Muscle of arm (tissue), 12 donors: ENCODE data around the gene TAS2R16. TPM values are rescaled to one million over a fixed set of nuclear protein-coding genes. Genes with fewer than 3 reads are reported as not detected.
"Not testable (repeated sequence)": the region's sequence is repeated elsewhere in the genome, so short reads cannot be mapped to it uniquely, and the experiment has no call there.

ENCODE experiments used
- DNase-seq: peaks from one replicate; pipeline ENCODE4 v3.0.0-alpha.2; 2013
- polyA plus RNA-seq, 12 donors: library from polyadenylated mRNA; unstranded; fragments of 120-200 nt; gene quantifications; one replicate each; pipeline ENCODE4 v1.2.1, GENCODE V29; 2013; ENCODE audit not compliant: insufficient read length in 12 of 12

The TAS2R16 gene
- polyA plus RNA-seq, 12 donors, result not detected

- no peak for DNase-seq
These were observed 21.3 kb downstream of the TAS2R16 start for GRCh38 chr7:122974229-122974628.

GRCh38 chr7:122972056-122972455, 23.4 kb downstream of the TAS2R16 start:
- no peak for DNase-seq

GRCh38 chr7:122970740-122971725, 24.5 kb downstream of the TAS2R16 start:
- no peak for DNase-seq

GRCh38 chr7:122968389-122968788, 27.1 kb downstream of the TAS2R16 start:
- no peak for DNase-seq

GRCh38 chr7:122965306-122965705, 30.2 kb downstream of the TAS2R16 start:
- no peak for DNase-seq

GRCh38 chr7:122953678-122954077, 41.8 kb downstream of the TAS2R16 start:
- DNase-seq, result not testable (repeated sequence)

GRCh38 chr7:122951006-122951405, 44.5 kb downstream of the TAS2R16 start:
- DNase-seq, result no peak

- DNase-seq, result no peak
These were observed 46.3 kb downstream of the TAS2R16 start for GRCh38 chr7:122949186-122949585.

Other genes with a start within 250 kb of the TAS2R16 start
- gene CADPS2, start 109.2 kb downstream of the TAS2R16 start, polyA plus RNA-seq, result 10 to 100 TPM in 1 of 12 donors, 1 to 10 TPM in 9, not detected in 2; 2.9 to 10.1 (median 4.7) TPM
- gene SLC13A1, start 204.3 kb upstream of the TAS2R16 start, polyA plus RNA-seq, result under 1 TPM in 1 of 12 donors, not detected in 11; 0.15 TPM